Measurements from ENCODE around the gene ECEL1. TPM values are rescaled to one million over a fixed set of nuclear protein-coding genes. Genes with fewer than 3 reads are reported as not detected.

ECEL1 gene
- polyA plus RNA-seq, 10 donors = 0.29 to 1.0 (median 0.45) TPM

DNA sequence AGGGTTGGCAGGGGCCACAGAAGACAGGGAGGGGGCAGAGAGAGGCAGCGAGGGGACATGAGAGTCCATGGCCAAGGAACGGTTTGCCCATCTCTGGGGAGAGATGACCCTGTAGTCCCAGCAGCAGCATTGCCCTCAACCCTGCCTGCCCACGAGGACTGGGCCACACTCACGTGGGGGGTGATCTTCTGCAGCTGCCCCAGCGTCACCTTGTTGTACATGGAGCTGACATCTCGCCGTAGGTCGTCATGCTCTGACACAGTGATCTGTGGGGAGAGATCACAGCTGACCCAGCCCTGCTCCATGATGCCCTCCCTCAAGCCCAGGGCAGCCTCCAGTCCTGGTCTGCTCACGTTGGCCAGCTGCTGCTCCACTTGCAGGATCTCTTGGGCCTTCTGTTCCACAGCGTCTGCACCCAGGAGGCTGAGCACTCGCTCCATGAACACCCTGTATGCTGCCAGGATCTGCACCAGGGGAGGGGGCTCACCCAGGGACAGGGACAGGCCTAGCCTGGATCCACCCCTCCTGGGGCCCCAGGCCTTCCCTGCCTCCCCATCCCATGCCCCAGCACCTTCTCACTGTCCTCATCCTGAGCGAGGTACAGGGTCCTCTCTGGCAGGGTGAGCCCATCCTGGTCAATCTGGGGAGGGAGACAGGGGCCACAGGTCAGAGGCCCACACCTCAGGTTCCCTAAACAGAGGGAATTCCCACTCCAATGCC is 2.8 kb downstream of the ECEL1 start:
- DNase-seq = no peak

DNA sequence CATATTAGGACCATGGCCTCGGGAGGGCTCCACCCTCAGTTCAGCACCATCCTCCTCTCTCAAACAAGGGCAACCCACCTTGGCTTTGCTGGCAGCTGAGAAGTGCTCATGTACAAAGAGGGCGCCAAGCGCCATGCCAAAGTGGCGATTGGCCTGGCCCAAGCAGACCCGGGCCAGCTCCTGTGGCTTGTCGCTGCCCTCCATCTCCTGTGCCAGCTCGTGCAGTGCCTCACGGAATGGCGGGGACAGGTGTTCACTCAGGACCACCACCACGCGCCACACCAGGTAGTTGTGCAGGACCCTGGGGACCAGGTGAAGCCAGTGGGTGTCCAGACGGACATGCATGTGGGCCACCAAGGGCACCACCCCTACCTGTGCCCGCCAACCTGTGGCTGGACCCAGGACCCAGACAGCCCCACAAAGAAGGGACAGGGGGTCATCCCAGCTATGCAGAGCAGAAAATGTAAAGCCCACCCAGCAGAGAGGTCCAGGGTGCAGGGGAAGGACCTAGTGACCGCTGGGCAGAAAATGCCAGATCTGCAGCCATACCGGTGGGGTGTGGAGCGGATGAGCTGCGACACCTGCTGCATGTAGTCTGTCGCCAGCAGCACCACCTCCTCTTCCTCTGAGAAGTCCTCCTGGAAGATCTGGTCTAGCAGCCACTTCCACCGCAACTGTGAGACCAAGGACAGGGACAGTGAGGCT is 3.6 kb downstream of the ECEL1 start:
- DNase-seq = no peak

DNA sequence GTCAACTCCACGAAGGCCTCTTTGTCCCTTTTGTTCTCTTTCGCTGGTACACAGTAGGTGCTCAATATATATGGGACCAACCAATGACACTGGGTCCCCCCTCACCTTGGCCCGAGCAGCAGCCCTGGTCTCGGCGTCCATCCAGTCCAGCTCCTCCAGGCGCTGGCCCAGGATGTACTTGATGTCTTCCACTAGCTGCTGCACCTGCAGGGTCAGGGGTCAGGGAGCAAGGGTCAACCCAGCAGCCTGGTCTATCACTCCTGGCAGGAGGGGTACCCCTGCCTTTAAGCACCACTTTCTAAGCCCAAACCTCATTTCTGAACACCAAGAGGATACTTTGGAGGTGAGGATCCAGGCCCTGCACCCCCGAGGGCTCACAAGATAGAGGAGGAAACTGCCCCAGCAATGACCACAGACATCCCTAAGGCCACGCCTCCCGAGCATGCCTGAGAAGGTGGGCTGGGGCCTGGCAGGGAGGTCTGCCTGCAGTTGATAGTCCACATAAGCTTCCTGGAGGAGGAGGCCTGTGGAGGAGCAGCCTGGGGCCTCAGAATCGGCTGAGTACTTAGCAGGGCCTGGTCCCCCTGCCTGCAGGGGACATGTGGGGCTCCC is 4.2 kb downstream of the ECEL1 start:
- DNase-seq = no peak

DNA sequence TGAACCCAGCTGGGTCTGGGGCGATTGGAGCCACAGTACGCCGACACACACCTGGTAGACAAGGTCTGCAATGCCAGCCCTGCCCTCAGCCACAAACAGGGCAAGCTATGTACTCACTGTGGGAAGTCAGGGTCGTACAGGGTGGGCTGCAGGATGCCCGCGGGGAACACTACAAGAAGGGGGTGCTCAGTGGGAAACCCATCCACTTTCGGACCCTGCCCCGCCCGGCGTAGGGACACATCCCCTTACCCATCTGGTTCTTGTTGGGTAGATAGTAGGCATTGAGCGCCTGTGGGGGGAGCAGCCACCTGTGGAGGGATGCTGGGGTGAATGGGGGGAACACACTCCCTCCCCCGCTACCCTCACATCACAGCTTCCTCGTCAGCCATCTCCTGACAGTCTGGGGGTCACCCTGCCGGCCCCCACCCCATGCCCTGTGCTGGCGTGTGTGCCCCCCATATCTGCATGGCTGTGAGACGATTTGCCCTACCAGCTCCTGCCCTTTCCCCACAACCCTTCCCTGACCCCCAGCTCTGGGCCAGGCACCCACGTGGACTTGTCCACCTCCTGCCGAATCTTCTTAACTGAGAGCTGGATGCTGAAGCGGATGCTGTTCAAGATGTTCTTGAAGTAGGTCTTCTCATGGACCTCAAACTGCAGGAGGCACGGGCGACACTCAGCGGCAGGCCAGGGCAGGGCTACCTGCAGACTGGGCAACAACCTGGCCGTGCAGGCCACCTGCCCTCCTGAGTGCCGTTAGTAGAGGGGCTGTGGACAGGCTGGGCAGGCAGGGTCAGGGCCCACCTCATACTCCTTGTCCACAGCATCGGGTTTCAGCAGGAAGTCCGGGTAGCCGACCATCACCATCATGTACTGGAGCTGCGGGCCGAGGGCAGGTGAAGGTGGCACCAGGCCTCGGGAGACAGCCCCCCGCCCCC is 5.1 kb downstream of the ECEL1 start:
- DNase-seq = no peak

DNA sequence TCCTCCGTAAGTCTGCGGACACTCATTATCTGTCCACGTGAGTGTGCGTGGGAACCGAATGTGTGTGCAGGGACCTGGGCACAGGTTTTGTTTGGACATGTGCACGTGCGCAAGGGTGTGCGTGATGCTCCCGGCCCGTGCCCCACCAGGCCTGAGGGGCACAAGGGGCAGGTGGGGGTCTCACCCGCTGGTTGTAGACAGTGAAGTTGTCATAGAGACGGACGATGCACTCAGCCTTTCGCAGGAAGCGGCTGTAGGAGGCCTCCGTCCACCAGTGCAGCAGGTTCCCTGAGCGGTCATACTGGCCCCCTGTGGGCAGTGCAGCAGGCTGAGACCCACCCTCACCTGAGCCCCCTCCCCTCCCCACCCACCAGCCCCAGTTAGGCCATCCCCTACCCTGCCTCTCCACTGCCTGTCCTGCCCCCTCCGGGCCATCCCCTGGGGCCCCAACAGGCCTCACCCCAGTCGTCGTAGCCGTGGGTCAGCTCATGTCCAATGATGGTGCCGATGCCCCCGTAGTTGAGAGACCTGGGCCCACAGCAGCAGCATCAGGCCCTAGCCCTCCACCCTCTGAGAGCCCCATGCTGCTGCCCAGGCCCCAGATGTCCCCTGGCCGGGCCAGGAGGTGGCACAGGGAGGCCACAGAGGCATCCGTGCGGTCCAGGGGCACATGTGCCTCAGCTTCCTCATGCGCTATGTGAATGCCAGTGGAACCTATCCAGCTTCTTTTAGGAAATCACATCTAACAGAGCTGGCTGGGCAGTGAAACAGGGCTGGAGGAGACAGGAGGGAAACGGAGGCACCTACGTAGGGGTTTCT is 6.1 kb downstream of the ECEL1 start:
- DNase-seq = no peak

DNA sequence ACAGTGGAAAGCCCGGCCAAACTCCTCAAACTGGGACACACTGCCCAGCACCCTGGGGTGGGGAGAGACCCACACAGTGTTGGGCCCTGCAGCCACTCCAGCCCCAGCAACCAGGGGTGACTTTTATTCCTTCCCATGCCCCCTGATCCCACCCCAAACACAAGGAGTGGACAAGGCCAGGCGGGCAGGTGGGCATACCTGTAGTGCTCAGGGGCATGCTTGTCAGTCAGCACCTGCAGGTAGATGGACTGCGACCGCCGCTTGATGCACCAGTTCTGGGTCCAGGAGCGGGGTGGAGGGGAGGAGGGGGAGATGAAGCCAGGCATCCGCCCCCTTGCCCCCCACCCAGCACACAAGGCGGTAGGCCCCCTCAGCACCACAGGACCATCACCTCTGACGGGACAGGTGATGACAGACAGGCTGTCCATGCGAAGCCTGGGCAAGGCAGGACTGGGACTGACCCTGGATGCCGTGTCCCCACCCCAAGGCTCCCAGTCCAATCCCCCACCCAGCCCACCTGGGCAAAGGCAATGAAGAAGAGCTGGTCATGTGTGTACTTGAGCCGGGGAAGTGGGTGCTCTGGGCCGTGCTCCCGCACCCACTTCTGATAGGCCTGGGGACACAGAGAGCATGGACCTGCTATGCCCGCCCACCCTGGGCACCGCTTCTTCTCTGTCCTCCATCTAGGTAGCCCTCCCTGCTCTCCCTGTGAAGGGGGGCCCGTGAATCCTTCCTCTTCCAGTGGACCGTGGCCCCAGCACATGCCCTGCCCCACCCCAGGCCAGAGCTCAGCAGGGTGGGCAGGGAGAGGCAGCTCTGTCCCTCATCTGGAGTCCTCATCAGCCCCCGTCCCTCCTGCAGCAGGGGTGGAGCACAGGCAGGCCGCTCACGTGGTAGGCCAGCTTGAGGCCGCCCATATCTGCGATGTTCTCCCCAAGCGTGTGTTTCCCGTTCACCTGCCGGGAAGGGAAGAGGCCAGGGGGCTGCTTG is 7.1 kb downstream of the ECEL1 start:
- DNase-seq = no peak

DNA sequence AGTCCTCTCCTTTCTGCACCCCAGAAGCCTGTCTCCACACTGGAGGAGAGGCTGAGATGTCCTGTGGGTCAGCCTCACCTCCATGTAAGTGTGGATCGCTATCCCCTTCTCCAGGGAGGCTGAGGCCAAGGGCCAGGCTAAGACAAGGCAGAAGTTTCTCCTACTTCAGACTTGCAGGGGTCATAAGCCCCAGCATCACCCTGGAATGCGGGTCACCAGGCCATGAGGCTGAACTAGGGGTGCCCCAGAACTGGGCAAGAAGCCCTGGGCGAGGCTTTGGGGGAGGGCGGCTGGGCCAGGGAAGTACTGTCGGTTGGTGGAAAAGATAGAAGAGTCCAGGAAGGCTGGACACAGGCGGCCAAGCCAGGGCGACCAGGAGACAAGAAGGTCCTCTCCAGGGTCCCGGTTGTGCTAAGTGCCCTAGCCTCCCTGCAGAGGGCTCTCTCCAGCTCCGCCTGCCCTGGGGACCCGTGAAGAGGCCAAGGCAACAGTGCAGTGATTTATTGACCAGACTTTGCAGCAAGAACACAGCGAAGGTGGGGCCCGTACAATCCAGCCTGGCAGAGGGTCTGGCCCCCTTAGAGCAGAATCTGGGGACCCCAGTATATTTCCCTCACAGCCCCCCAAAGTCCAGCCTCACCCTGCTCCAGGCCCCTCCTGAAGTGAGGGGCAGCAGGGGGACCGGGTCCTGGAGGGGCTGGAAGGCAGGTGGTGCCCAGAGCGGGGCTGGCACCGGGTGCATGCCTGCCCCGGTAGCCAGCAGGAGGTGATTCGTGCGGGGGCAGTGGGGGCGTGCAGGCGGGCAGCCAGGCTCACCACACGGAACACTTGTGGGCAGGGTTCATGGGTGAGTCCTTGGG is 8.1 kb downstream of the ECEL1 start:
- no peak for DNase-seq

DNA sequence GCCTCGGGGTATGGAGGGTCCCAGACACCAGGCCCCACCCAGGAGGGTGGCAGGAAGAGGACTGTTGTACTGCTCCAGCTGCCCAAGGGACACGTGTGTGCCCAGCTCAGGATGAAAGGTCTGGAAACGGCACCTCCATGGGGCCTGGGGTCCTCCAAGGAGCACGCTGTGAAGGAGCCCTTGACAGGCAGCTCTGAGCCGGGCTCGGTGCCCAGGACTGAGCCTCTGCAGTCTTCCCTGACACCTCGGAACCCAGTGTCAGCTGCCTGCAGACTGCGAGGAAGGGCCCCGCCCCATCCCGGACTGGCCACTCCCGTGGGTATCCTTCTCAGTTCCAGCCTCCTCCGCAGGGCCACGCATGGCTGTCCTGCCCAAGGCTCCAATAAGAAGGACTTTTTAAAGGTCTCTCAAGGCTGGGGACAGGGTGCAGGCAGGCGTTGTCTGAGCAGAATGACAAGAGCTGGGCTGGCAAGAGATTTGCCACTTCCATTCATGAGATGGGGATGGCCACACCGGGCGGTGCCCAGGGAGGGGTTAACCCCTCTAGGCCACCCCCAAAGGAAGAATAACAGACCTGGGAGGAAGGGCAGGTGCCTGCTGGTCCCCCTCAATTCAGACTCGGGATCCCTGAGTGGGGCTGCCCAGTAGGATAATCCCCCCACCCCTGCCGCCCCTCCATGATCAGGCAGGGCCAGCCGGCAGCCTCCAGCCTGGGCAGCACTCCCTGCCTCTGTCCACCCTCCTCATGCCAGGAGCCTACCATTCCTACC is 8.9 kb downstream of the ECEL1 start:
- DNase-seq = no peak

DNA sequence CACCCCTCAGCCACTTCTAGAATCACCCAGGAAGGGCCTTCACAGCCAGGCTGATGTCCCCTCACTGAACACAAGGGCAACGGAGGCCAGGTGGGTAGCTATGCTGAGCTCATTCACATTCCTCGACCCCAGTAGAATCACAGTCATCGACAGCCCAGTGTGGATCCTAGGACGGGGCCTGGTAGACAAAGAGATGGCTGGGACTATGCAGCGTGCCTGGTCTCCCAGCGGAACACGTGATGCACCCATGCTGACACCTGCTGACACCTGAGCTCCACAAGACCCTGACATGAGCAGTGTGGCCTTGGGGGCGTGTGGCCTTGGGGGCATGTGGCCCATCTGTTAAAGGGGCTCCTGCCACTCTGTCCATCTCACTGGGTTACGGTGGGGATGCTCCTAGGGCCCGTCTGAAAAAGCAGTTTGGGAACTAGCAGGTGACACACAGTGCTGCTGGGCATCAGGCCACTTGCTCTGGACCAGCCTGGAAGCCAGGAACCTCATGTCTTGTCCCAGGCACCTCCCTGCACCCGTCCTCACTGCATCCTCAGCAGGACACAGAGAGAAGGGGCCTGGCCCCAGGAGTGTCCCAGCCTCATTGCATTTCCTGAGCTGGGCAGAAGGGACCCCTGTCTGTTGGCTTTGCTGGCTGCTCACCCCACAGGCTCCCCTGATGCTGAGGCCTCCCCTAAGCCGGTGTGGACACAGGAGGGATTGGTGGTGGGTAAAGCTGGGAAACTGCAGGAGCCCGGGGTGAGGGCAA is 9.7 kb downstream of the ECEL1 start:
- no peak for DNase-seq

DNA sequence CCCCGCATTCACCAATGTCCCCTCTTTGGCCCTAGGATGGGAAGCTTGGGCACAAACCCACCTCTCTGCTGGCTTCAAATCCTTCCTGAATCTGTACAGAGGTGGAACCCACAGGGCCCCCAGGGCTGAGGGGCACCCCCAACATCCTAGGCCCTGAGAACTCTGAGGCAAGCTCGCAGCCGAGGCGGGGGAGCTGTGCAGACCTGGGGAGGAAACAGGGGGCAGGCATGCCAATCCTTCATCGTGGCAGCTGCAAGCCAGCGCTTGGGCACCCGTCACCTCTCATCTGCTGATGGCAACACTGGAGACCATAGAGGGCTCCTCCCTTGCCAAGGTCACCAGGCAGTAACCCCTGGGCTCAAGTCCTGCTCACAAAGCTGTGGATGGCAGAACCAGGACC is 10.8 kb downstream of the ECEL1 start:
- DNase-seq = no peak

DNA sequence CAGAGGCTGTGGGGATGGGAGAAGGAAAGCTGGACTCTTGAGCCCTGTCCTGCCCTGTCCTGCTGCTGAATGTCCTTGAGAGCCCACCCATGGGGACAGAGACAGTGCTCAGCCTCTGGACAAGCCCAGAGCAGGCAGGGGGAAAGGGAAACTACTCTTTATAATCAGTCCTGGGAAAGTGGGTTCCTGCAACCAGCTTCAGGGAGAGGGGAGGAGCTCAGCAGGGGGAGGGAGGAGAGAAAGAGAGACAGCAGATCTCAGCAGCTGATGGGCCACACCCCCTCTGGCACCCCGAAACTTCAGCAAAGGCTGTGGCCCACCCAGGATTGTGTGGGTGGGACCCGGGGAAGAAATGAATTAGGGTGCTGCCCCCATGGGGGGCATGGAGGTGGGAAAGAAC is 11.6 kb downstream of the ECEL1 start:
- DNase-seq = no peak

DNA sequence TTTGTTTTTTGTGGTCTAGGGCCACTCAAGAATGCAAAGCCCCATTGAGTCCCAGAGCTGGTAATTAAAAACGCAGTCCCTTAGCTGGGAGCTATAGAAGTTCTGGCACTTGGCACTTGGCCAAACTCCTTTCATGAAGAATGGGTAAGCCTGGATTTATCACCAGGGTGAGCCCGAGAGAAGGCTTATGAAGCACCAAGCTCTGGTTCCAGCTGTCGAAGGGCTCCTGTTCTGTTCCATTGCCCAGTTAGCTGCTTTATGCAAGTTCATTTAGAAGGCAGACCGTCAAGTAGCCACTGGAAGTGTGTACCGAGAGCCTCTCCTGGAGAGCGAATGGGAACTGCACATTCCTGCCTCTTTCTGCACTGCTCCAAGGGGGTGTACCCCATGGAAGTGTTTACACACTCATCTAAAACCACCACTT is 14.2 kb downstream of the ECEL1 start:
- DNase-seq = peak; percentile 16 to 43 (median 36)

DNA sequence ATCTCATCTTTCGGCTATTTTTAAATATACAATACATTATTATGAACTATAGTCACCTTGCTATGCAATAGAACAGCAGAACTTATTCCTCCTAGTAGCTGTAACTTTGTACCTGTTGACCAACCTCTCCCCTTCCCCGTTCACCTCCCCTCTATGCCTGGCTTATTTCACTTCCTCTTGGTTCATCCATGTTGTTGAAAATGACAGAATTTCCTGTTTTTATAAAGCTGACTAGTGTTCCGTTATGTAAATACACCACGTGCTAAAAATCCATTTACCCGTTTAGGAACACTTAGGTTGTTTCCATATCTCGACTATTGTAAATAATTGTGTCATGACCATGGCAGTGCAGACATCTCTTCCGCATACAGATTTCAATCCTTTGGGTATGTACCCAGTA is 21.4 kb downstream of the ECEL1 start:
- DNase-seq = no peak

DNA sequence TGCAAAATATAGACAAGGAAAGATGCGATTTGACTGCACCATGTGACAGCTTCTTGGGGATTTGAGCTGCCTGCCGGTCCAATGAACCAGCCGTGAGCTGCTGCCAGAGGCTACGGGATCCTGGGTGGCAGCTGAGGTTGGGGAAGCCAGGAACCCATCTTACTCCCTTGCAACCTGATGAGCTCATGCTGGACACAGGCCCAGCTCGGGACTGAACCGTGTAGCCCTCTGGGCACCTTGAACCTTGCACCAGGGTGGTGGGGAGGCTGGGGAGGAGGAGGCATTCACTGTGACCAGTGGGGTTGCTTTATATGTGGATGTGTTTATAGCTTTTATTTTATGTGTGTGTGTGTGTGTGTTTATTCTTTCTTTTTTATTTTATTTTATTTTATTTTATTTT is 22.6 kb downstream of the ECEL1 start:
- DNase-seq = no peak

DNA sequence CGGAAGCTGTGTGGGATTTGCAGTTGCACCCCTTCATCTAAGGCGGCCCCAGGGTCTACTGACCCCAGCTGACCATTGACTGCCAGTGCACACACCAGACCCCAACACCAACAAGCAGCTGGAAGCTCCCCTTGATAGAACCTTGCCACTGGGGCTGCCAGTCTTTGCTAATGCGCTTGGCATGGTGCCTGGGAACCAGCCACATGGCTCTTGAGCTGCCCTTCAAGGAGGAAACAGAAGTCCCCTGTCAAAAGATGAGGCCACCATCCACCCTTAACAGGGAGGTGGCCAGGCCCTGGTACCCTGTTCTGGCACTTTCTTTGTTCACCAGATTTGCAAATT is 23.1 kb downstream of the ECEL1 start:
- DNase-seq = no peak

DNA sequence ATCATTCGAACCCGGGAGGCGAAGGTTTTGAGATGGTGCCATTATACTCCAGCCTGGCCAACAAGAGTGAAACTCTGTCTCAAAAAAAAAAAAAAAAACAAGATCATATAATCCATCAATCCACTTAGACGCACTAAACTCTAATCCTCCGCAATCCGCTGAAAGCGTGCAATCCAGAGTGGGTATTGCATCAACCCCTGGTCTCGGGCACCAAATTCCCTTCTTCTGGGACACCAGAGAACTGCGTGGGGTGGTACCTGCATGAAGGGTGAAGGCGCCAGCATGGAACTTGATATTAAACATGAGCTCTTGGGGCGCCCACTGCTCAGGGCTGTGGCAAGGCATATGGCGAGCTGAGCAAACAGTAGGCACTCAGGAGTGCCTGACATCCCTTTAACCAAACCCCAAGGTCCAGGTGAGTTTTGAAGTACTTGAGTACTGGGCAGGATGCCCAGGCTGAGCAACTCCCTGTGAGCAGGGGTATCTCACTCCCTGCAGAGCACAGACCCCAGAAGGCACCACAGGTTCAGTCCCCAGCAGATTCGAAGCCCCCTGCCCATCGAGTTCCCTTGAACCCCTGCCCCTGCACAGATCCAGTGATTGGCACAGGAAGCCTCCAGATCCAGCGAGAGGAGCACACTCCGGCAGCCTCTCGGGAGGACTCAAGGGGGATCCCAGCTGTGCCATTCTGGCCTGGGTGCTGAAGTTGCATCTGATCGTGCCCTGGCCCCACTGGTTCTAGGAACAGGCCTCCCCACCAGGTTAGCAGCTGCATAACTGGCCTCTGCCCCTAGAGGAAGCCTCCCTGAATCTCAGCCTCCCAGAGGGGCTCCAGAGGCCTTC is 23.7 kb downstream of the ECEL1 start:
- no peak for DNase-seq

Measured in muscle of back (tissue), 11 donors.